HEK293T (cell line): ENCODE data around the gene TNNI2.

Experiments
- CTBP1 ChIP-seq: fragments of 450-650 bp; IDR thresholded peaks from 2 replicates; pipeline ENCODE4 v1.6.1; 2016; ENCODE audit warnings: borderline replicate concordance
- HDGF ChIP-seq: fragments of 450-650 bp; IDR thresholded peaks from 2 replicates; pipeline ENCODE4 v1.6.1; 2017; ENCODE audit warnings: antibody characterized with exemption, borderline replicate concordance
- LEF1 ChIP-seq: fragments of 450-650 bp; IDR thresholded peaks from 2 replicates; pipeline ENCODE4 v1.6.1; 2017; ENCODE audit warnings: mild to moderate bottlenecking, borderline replicate concordance
- SP1 ChIP-seq: fragments of 450-650 bp; IDR thresholded peaks from 2 replicates; pipeline ENCODE4 v1.6.1; 2017
- TARDBP ChIP-seq: fragments of 450-650 bp; IDR thresholded peaks from 2 replicates; pipeline ENCODE4 v1.6.1; 2016

DNA sequence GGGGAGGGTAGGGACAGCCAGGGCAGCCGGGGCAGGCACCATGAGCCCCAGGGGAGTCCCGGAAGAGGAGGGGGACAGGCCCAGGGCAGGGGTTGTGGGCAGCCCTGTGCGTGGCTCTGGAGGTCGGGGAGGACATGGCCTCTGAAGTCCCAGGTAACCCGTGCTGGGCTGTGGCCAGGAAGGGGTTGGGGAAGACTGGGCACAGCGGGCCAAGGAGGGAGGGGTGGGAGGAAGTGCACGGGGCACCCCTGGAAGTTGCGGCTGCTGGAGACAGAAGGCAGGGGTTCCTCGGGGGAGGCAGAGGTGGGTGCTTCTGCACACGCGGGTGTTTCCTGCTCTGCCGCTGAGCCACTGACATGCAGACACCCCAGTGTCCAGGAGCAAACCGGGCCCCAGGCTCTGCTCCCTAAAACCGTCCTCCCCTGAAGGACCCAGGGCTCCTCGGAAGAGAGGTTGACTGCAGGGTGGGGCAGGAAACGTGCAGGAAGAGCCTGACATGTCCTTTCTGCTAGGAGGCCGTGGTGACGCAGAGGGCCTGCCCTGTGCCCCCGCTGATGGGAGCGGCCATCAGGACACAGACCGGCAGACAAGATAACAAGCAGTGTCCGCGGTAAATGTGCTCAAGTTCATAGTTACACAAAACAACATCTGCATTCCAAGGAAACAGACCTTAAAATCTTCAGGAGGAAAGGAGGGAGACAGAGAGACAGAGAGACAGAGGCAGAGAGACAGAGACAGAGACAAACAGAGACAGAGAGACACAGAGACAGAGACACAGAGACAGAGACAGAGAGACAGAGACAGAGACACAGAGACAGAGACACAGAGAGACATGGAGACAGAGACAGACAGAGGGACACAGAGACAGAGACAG, 5.7 kb downstream of the TNNI2 start:
- TF ChIP-seq LEF1 (no peak), CTBP1 (no peak), HDGF (no peak), SP1 (no peak), TARDBP (no peak)
